Neutrophil (primary cell): ENCODE results near the gene C4A.

Source experiments
- H3K27ac ChIP-seq: fragments of 200-600 bp; sonication (generic); 2 replicates; pipeline ENCODE4 v1.5.1; 2016; ENCODE audit warnings: mild to moderate bottlenecking, moderate library complexity
- H3K27me3 ChIP-seq: fragments of 200-600 bp; sonication (generic); 2 replicates; pipeline ENCODE4 v1.6.0; 2016; ENCODE audit warnings: mild to moderate bottlenecking
- H3K36me3 ChIP-seq: fragments of 200-600 bp; sonication (generic); 2 replicates; pipeline ENCODE4 v1.5.1; 2017
- H3K4me1 ChIP-seq, 2 experiments: fragments of 200-600 bp in 1 of 2; sonication (generic) in 1 of 2; 1 replicate in 1 of 2; 2 replicates in 1 of 2; pipeline versions ENCODE4 v1.5.1 to v1.6.1; 2013 to 2016; ENCODE audit warnings: low read depth in 1 of 2, low read length in 1 of 2, mild to moderate bottlenecking in 1 of 2, moderate library complexity in 1 of 2; ENCODE audit not compliant: control insufficient read depth in 1 of 2, insufficient read depth in 1 of 2
- H3K4me3 ChIP-seq, 2 experiments: fragments of 200-600 bp in 1 of 2; sonication (generic) in 1 of 2; 1 replicate in 1 of 2; 2 replicates in 1 of 2; pipeline ENCODE4 v1.5.1; 2013 to 2016; ENCODE audit warnings: low read depth in 1 of 2, low read length in 1 of 2, mild to moderate bottlenecking in 1 of 2, moderate library complexity in 1 of 2
- H3K9me3 ChIP-seq: fragments of 200-600 bp; sonication (generic); 2 replicates; pipeline ENCODE4 v1.5.1; 2016
- TF ChIP-seq, protein P1 (sequence below): fragments of 200-600 bp; sonication (generic); IDR thresholded peaks from 2 replicates; pipeline ENCODE4 v1.5.1; 2016; ENCODE audit warnings: antibody characterized with exemption

C4A gene

DNA sequence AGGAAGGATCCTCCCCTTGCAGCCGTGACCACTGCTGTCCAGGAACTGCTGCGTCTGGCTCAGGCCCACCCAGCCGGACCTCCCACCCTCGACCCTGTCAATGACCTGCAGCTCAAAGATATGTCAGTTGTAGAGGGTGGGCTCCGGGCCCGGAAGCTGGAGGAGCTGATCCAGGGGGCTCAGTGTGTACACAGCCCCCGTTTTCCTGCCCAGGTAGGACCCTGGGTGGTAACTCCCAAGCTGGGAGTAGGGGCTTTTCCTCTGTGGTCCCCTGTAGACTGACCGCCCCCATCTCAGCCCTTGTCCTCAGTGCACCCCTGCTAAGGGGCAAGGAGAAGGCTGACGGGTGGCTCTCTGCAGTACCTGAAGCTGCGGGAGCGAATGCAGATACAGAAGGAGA, 13.5 kb upstream of the C4A start:
- no peaks in the 10 kb centered on the region for H3K9me3 ChIP-seq
- peaks cover 74% of the 10 kb centered on the region for H3K36me3 ChIP-seq
- TF ChIP-seq, protein P1, sequence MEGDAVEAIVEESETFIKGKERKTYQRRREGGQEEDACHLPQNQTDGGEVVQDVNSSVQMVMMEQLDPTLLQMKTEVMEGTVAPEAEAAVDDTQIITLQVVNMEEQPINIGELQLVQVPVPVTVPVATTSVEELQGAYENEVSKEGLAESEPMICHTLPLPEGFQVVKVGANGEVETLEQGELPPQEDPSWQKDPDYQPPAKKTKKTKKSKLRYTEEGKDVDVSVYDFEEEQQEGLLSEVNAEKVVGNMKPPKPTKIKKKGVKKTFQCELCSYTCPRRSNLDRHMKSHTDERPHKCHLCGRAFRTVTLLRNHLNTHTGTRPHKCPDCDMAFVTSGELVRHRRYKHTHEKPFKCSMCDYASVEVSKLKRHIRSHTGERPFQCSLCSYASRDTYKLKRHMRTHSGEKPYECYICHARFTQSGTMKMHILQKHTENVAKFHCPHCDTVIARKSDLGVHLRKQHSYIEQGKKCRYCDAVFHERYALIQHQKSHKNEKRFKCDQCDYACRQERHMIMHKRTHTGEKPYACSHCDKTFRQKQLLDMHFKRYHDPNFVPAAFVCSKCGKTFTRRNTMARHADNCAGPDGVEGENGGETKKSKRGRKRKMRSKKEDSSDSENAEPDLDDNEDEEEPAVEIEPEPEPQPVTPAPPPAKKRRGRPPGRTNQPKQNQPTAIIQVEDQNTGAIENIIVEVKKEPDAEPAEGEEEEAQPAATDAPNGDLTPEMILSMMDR: no peak
- H3K4me3 ChIP-seq: no peak overlapping the region
- peaks cover 18 to 26% of the 10 kb centered on the region in 2 experiments for H3K4me1 ChIP-seq
- no peaks in the 10 kb centered on the region for H3K27me3 ChIP-seq
- H3K27ac ChIP-seq: no peak overlapping the region

DNA sequence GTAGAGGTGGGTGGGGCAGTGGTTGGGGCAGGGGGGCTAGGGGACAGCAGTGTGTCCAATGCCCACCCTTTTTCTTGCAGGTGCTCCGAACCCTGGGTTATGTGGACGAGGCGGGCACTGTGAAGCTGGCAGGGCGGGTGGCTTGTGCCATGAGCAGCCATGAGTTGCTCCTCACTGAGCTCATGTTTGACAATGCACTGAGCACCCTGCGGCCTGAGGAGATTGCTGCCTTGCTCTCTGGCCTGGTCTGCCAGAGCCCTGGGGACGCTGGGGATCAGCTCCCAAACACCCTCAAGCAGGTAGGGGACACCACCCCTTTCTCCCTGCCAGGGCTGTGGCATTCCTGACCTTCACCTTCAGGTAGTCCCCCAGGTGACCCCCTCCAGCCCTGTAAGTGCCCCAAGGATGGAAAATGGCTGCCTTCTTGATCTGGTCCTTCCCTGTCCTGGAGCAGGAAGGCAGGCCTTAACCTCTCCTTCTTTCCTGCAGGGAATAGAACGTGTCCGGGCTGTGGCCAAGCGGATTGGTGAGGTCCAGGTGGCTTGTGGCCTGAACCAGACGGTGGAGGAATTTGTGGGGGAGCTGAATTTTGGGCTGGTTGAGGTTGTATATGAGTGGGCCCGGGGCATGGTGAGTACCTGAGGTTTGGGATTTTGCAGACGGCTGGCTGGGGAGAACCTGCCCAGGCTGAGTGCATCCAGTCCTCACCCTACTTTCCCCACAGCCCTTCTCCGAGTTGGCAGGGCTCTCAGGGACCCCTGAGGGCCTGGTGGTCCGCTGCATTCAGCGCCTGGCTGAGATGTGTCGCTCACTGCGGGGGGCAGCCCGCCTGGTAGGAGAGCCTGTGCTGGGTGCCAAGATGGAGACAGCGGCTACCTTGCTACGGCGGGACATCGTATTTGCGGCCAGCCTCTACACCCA, 12.8 kb upstream of the C4A start:
- Histone ChIP-seq H3K4me3 (no peak overlapping the region), H3K27me3 (no peaks in the 10 kb centered on the region), H3K36me3 (peaks cover 67% of the 10 kb centered on the region), H3K4me1 (peaks cover 19 to 29% of the 10 kb centered on the region in 2 experiments), H3K9me3 (no peaks in the 10 kb centered on the region), H3K27ac (peak overlapping the region; percentile 100)
- TF ChIP-seq, protein P1: no peak

DNA sequence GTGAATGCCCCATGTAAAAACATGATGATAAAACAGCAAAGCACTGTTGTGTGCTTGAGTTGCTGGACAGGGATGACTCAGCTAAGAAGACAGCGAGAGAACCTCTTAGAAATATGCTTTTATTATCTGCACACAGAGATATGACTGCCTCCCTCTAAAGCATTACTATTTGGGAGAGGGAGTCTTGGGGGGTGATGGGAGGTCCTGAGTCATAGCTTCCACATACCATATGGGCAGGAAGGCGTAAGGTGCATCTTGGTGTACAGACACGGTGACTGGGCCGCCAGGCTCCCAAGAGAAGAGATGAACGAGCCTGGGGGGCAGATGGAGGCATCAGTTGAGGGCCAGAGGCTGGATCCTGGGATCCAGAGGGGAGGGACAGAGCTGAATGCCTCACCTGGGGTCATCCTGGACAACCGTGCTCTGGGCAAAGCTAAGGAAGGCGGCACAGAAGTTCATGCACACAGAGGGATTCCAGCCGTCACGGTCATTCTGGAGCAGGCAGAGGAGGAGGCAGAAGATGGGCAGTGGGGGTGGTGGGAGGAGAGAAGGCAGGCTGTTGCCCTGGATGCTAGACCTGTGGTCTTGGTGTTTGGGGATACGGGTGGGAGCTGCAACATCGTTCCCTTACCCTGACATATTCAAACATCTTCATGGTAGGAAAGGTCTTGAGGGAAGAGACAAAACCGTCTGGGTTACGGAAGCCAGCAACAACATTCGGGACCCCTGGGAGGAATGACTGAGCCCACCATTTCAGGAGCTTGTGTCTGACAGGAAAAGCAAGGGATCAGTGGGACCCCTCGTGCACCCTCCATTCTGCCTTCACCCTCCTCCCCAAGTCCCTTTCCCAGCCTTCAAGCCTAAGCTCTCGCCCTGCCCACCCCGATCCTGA, 11.9 kb upstream of the C4A start:
- no peak overlapping the region for H3K4me3 ChIP-seq

DNA sequence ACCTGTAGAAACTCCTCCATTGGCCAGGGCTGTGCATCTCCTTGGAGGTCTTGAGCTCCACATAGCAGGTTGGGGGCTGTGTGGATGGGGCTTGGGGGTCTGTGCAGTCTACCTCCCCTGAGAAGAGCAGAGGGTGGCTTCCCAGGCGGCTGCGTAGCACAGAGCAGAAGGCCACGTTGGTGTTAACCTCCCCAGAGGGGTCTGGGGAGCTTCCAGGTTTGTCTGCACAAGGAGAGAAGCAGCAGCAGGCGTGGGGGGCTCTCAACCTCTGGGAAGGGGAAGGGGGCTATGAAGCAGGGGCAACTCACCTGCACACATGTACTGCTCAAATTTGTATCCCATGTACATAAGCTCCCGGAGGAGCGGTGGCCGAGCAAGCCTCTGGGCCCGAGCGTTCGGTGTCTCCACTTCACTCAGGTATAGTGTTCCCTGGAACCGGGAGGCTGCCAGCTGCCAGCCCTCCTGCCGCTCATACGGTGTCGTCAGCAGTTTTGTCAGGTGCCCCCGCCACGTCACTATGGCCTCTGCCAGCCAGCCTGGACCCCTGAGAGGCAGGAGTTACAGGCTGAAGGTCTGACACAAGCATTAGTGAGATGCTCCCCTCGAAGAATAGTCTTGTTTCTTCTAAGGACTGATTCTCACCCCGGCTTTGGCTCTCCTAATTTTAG, 11.1 kb upstream of the C4A start:
- TF ChIP-seq, protein P1: no peak
- Histone ChIP-seq H3K27me3 (no peaks in the 10 kb centered on the region), H3K27ac (peak overlapping the region; percentile 100), H3K4me1 (peaks cover 19 to 29% of the 10 kb centered on the region in 2 experiments), H3K36me3 (peaks cover 50% of the 10 kb centered on the region), H3K4me3 (no peak overlapping the region), H3K9me3 (no peaks in the 10 kb centered on the region)

More for the DNA sequence above, 11.9 kb upstream of the C4A start:
- TF ChIP-seq, protein P1: no peak
- peak overlapping the region; percentile 100 for H3K27ac ChIP-seq
- peaks cover 19 to 29% of the 10 kb centered on the region in 2 experiments for H3K4me1 ChIP-seq
- H3K36me3 ChIP-seq: peaks cover 58% of the 10 kb centered on the region
- no peaks in the 10 kb centered on the region for H3K27me3 ChIP-seq
- H3K9me3 ChIP-seq: no peaks in the 10 kb centered on the region
